Motor neuron (in vitro differentiated cells): Measurements from ENCODE around the gene CMA1. TPM values are rescaled to one million over a fixed set of nuclear protein-coding genes. Genes with fewer than 3 reads are reported as not detected.
"Not testable (repeated sequence)": the region's sequence is repeated elsewhere in the genome, so short reads cannot be mapped to it uniquely, and the experiment has no call there.

Source experiments
- ATAC-seq, 8 experiments: fragments of 200-7000 bp; cut with Tn5 transposase; replicated peaks in 6 of 8; 2 replicates each; pipeline ENCODE4 v1.8.0; 2021; ENCODE audit warnings: mild to moderate bottlenecking in 8 of 8, moderate library complexity in 8 of 8
- H3K27ac ChIP-seq, 2 donors: fragments of 250-450 bp; sonication (Bioruptor Pico); 2 replicates each; pipeline ENCODE4 v1.9.0; 2021; ENCODE audit warnings: antibody characterized with exemption in 2 of 2, mild to moderate bottlenecking in 2 of 2, moderate library complexity in 1 of 2
- H3K4me1 ChIP-seq, 2 donors: fragments of 250-450 bp; sonication (Bioruptor Pico); replicated peaks in 1 of 2; 2 replicates each; pipeline ENCODE4 v1.6.1; 2021; ENCODE audit warnings: antibody characterized with exemption in 2 of 2, mild to moderate bottlenecking in 2 of 2, moderate library complexity in 1 of 2
- H3K4me3 ChIP-seq, 5 donors: fragments of 250-450 bp; sonication (Bioruptor Pico); 2 replicates each; pipeline ENCODE4 v1.9.0; 2021; ENCODE audit warnings: antibody characterized with exemption in 5 of 5, mild to moderate bottlenecking in 5 of 5, moderate library complexity in 4 of 5
- WGBS, 10 experiments: fragments of 450-650 bp; shearing (Covaris generic); methylation state at CpG; one replicate each; pipeline ENCODE4 v1.0.0; 2022; 5-methylcytosine and 5-hydroxymethylcytosine counted together
- in situ Hi-C, 9 experiments: fragments of 400-800 bp; cut with MboI; loops; one replicate each; pipeline ENCODE4 v1.15.0; 2021; ENCODE audit warnings: low sequenced_read_pairs in 9 of 9, low pct_unique_long_range_greater_than_20kb in 2 of 9; ENCODE audit not compliant: unreplicated experiment in 9 of 9
- total RNA-seq, 8 experiments: library from RNA; unstranded; fragments of 300-600 nt; gene quantifications; 2 replicates each; pipeline versions ENCODE4 v1.2.3 to v1.2.4, GENCODE V29; 2022

Gene CMA1
- total RNA-seq, result 1 to 10 TPM in 3 of 8 experiments, under 1 TPM in 2, not detected in 3; 0.21 to 8.3 (median 3.0) TPM

GRCh38 chr14:24508155-24508840, at the start of gene CMA1:
Gene CMA1, minus strand, starts transcription at chr14:24508265. Its CDS starts 30 bp downstream, at chr14:24508235.
- no peak within 1 kb of the TSS for H3K4me3 ChIP-seq
- no peaks in the 10 kb centered on the region for H3K4me1 ChIP-seq
- H3K27ac ChIP-seq, result no peak within 1 kb of the TSS
- peak in 3 of 8 experiments; percentile 81 to 97 (median 88) for ATAC-seq
- in situ Hi-C loops, result no loop called here
- whole genome bisulfite sequencing, 10 experiments, result 0 to 40% (median 12%) methylated on average over 1 to 3 of the region's 3 CpGs; no CpG with 5 or more reads in 1 of the 10 experiments

DNA sequence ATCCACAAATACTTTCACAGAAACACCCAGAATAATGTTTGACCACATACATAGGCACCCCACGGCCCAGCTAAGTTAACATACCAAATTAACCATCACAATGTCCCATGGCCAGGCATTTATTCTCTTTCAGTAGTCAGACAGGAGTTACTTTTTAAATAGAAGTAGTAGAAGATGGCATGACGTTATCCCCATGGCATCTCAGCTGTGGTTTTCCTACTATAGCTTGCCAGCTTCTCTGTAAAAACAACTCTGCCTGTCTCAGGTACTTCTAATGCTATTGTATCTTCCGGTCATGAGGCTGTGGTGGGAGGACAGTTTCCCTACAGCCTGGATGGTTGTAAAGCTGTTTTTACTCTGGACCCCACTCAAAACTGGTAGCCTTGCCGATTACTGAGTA, 48.7 kb upstream of the CMA1 start:
- peak in 2 of 8 experiments; percentile 25 to 42 for ATAC-seq
- in situ Hi-C loops, result no loop called here

GRCh38 chr14:24549064-24549463, 41.0 kb upstream of the CMA1 start:
- H3K4me1 ChIP-seq, in situ Hi-C loops, ATAC-seq, H3K4me3 ChIP-seq, H3K27ac ChIP-seq: not testable (repeated sequence)
- WGBS, 10 experiments, result 0 to 75% (median 17%) methylated on average over 1 of the region's 1 CpG; no CpG with 5 or more reads in 2 of the 10 experiments

More for the DNA sequence above, 48.7 kb upstream of the CMA1 start:
- Histone ChIP-seq H3K27ac (no peak overlapping the region), H3K4me3 (no peak overlapping the region), H3K4me1 (no peaks in the 10 kb centered on the region)
- 0 to 83% (median 57%) methylated on average over 1 to 4 of the region's 4 CpGs for WGBS, 10 experiments

DNA sequence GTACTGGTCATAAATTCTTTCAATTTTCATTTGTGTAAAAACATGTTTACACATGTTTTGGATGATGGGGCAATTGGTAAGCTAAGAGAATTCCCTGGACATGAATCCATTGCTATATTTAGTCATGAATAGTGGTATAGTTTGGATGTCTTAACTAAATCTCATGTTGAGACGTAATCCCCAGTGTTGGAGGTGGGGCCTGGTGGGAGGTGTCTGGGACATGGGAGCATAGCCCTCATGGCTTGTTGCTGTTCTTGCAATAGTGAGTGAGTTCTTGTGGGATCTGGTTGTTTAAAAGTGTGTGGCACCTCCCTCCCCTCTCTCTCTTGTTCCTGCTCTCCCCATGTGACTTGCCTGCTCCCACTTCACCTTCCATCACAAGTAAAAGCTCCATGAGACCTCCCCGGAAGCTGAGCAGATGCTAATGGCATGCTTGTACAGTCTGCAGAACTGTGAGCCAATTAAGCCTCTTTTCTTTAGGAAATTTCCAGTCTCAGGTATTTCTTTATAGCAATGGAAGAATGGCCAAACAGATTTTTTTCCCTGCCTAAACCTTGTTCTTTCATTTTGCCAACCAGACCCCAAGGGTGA, 34.4 kb upstream of the CMA1 start:
- WGBS, 10 experiments, result 13 to 100% (median 40%) methylated on average over 1 to 2 of the region's 2 CpGs; no CpG with 5 or more reads in 1 of the 10 experiments
- no peak overlapping the region for H3K27ac ChIP-seq
- ATAC-seq, result peak in 2 of 8 experiments; percentile 60 to 69
- in situ Hi-C loops, result no loop called here
- H3K4me1 ChIP-seq, result no peaks in the 10 kb centered on the region
- H3K4me3 ChIP-seq, result no peak overlapping the region

DNA sequence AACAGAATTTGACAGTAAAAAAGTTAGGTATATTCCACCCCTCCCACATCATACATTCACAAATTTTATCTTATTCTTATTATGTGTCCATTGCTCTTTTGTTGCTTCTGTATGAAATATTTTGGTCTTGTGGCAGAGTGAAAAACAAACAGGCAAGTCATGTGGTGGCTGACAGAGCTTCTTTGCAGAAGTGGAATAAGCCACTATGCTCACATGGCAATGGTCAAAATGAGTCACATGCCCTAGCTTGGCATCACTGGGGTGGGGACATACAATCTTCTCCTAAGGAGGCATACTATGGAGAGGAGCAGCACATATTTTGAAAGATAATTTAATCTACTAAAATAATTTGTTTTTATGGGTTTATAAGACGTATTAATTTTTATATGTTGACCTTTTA, 27.7 kb upstream of the CMA1 start:
- WGBS, 10 experiments, result 0 to 60% (median 30%) methylated on average over 1 of the region's 1 CpG
- peak in 1 of 8 experiments; percentile 21 for ATAC-seq
- in situ Hi-C loops, result no loop called here

GRCh38 chr14:24534286-24534685, 26.2 kb upstream of the CMA1 start:
- in situ Hi-C loops, result no loop called here

More for the DNA sequence above, 27.7 kb upstream of the CMA1 start:
- Histone ChIP-seq H3K4me1 (no peaks in the 10 kb centered on the region), H3K27ac (no peak overlapping the region), H3K4me3 (no peak overlapping the region)

GRCh38 chr14:24525877-24526620, 18.0 kb upstream of the CMA1 start:
- in situ Hi-C loops, ATAC-seq, H3K4me1 ChIP-seq, H3K4me3 ChIP-seq, H3K27ac ChIP-seq: not testable (repeated sequence)
- WGBS, 10 experiments, result 7 to 89% (median 56%) methylated on average over 2 to 10 of the region's 15 CpGs

More at GRCh38 chr14:24534286-24534685, 26.2 kb upstream of the CMA1 start:
- Histone ChIP-seq H3K27ac (no peak overlapping the region), H3K4me3 (no peak overlapping the region), H3K4me1 (no peaks in the 10 kb centered on the region)
- ATAC-seq, result no peak
- 26 to 100% (median 67%) methylated on average over 1 to 3 of the region's 3 CpGs; no CpG with 5 or more reads in 3 of the 10 experiments for WGBS, 10 experiments

DNA sequence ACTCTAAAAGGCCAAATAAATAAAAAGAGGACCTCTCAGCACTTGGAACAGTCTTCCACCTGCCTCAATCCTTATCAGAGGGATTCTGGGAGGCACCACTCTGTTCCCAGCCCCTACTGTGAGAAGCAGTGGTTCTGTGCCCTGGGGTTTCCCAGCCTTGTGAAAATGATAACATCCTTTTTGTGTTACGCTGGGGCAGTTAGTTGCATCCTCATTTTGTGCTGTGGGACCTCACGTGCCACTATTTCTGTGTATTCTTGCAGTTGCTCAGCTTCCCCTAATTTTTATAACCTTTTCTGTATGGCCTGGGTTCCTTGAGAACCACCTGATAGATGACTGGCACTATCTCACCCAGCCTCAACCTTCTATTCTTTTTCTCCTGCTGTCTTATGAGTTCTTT, 10.8 kb upstream of the CMA1 start:
- no peak for ATAC-seq
- Histone ChIP-seq H3K4me1 (no peaks in the 10 kb centered on the region), H3K4me3 (no peak overlapping the region), H3K27ac (no peak overlapping the region)
- in situ Hi-C loops, result no loop called here
- 0 to 71% (median 36%) methylated on average over 1 to 2 of the region's 2 CpGs; no CpG with 5 or more reads in 3 of the 10 experiments for WGBS, 10 experiments

DNA sequence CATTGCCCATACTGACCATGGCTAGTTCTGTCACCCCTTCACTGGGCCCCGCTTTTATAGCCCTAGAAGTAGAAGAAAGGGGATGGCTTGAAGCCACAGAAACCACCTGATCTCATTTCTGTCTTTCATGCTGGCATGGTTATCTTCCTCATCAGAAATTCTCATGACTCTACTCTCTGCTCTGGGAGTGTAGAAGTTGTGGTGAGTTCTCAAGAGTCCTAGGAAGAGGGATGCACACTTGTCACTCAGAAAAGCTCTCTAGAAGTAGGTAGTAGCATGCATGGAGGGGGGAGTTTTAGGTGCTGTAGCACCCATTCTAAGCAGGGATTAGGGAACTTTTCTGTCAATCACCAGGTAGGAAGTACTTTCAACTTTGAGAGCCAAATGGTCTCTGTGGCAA, 6.1 kb upstream of the CMA1 start:
- ATAC-seq, result no peak
- no peak overlapping the region for H3K27ac ChIP-seq
- WGBS, 10 experiments, result 0 to 83% (median 80%) methylated on average over 1 of the region's 1 CpG; no CpG with 5 or more reads in 5 of the 10 experiments
- in situ Hi-C loops, result no loop called here
- no peaks in the 10 kb centered on the region for H3K4me1 ChIP-seq
- H3K4me3 ChIP-seq, result no peak overlapping the region

DNA sequence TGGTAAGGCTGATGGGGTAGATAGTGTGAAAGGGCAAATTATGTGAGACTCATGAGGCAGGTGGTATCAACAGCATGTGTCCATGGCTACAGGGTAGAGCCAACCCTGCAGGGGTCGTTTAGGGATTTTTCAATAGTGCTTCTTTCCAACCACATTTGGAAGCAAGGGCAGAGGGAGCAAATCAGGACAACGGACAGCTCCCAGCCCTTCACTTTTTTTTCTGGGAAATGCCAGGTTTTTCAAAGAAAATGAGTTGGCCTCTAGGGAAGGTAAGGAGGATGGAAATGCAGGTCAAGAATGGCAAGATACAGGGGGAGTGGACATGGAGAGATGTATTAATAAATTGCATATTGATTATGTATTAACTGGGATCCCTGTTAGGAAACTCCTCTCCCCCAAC, 4.9 kb upstream of the CMA1 start:
- Histone ChIP-seq H3K27ac (no peak overlapping the region), H3K4me1 (no peaks in the 10 kb centered on the region), H3K4me3 (no peak overlapping the region)
- no peak for ATAC-seq
- in situ Hi-C loops, result no loop called here
- WGBS, 10 experiments, result 0 to 63% (median 0%) methylated on average over 1 to 2 of the region's 2 CpGs; no CpG with 5 or more reads in 1 of the 10 experiments

GRCh38 chr14:24506443-24506842, 1.6 kb downstream of the CMA1 start:
- ATAC-seq, result no peak
- no peak overlapping the region for H3K27ac ChIP-seq
- in situ Hi-C loops, result no loop called here
- 50 to 94% (median 73%) methylated on average over 1 to 5 of the region's 6 CpGs for WGBS, 10 experiments
- no peak overlapping the region for H3K4me3 ChIP-seq
- H3K4me1 ChIP-seq, result no peaks in the 10 kb centered on the region

- 18 to 68% (median 47%) methylated on average over 1 to 4 of the region's 5 CpGs; no CpG with 5 or more reads in 2 of the 10 experiments for WGBS, 10 experiments
- Histone ChIP-seq H3K27ac (no peak overlapping the region), H3K4me3 (no peak overlapping the region), H3K4me1 (no peaks in the 10 kb centered on the region)
- ATAC-seq, result no peak
- in situ Hi-C loops, result no loop called here
These were observed 3.6 kb downstream of the CMA1 start for GRCh38 chr14:24504425-24504950.
